ENCODE data around the gene TP53I11. TPM values are rescaled to one million over a fixed set of nuclear protein-coding genes. Genes with fewer than 3 reads are reported as not detected.

The TP53I11 gene
- total RNA-seq, 4 donors from 2014 or later, result 5.4 to 17.2 (median 12.8) TPM

DNA sequence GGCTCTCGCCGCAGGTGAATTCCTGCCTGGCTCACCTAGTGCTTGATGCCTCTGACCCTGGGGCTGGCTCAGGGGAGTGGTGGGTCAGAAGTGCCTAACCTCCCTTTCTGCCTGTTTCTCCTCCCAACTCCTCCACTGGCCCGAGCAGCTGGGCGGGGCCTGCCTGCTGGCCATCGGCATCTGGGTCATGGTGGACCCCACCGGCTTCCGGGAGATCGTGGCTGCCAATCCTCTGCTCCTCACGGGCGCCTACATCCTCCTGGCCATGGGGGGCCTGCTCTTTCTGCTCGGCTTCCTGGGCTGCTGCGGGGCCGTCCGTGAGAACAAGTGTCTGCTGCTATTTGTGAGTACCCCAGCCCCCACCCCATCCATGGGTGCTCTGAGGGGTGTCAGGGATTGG is 41.1 kb downstream of the TP53I11 start:
- H3K36me3 ChIP-seq, result no peaks in the 10 kb centered on the region
- TF ChIP-seq, protein P1, sequence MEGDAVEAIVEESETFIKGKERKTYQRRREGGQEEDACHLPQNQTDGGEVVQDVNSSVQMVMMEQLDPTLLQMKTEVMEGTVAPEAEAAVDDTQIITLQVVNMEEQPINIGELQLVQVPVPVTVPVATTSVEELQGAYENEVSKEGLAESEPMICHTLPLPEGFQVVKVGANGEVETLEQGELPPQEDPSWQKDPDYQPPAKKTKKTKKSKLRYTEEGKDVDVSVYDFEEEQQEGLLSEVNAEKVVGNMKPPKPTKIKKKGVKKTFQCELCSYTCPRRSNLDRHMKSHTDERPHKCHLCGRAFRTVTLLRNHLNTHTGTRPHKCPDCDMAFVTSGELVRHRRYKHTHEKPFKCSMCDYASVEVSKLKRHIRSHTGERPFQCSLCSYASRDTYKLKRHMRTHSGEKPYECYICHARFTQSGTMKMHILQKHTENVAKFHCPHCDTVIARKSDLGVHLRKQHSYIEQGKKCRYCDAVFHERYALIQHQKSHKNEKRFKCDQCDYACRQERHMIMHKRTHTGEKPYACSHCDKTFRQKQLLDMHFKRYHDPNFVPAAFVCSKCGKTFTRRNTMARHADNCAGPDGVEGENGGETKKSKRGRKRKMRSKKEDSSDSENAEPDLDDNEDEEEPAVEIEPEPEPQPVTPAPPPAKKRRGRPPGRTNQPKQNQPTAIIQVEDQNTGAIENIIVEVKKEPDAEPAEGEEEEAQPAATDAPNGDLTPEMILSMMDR (IDR thresholded peaks at IDR 0.05 in 4 of 5, conservative IDR thresholded peaks at IDR 0.05 in 1 of 5), result no peak
- no peak for TF ChIP-seq POLR2A (IDR thresholded peaks at IDR 0.05)
- H3K4me3 ChIP-seq, result no peak overlapping the region
- no peak for DNase-seq
- ATAC-seq, result no peak
- H3K9me3 ChIP-seq, result no peaks in the 10 kb centered on the region
- peaks cover 0 to 6% of the 10 kb centered on the region in 2 donors for H3K4me1 ChIP-seq
- intact Hi-C loops (cut with DNase I; ENCODE audit: low total_unique reads) (no loop called here), in situ Hi-C loops (cut with MboI; ENCODE audit: low sequenced_read_pairs in 4 of 4) (loop anchor here in 2 of 4 donors (5.0 to 25.0 kb wide), 3 partner anchors 182 to 428 kb away; partner anchors contain the start of gene TSPAN18 (in 2 of the 2))
- H3K27me3 ChIP-seq, result no peaks in the 10 kb centered on the region
- no peak overlapping the region for H3K27ac ChIP-seq

DNA sequence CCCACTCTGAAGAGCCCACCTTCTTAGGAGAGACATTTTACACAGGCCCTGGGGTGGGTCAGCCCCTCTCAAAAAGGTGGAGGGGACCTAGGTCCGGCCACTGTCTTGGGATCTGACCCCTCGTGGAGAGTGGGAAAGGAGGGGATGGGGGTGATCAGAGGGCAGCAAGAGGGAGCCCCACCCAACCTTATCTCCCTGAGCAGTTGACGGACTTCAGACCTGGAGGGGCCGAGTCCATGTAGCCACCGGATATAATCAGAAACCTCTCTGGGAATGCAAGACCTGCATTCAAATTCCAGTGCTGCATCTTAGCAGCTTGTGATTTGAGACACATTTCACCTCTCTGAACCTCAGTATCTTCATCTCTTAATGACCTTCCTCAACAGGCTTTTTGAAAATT is 44.0 kb downstream of the TP53I11 start:
- no peak for DNase-seq
- intact Hi-C loops (cut with DNase I; ENCODE audit: low total_unique reads), result no loop called here
- ATAC-seq, result no peak
- Histone ChIP-seq H3K4me3 (no peak overlapping the region), H3K36me3 (no peaks in the 10 kb centered on the region), H3K4me1 (peaks cover 0 to 6% of the 10 kb centered on the region in 2 donors), H3K9me3 (no peaks in the 10 kb centered on the region), H3K27me3 (no peaks in the 10 kb centered on the region), H3K27ac (no peak overlapping the region)
- in situ Hi-C loops (cut with MboI; ENCODE audit: low sequenced_read_pairs in 4 of 4), result loop anchor here in 2 of 4 donors (5.0 to 25.0 kb wide), 3 partner anchors 179 to 431 kb away; partner anchors contain the start of gene TSPAN18 (in 2 of the 2)
- TF ChIP-seq, protein P1 (IDR thresholded peaks at IDR 0.05 in 4 of 5, conservative IDR thresholded peaks at IDR 0.05 in 1 of 5), result no peak
- TF ChIP-seq POLR2A (IDR thresholded peaks at IDR 0.05), result no peak

GRCh38 chr11:44905131-44905866 is 45.4 kb downstream of the TP53I11 start:
- ATAC-seq (no peak), DNase-seq (no peak)
- Histone ChIP-seq H3K27ac (no peak overlapping the region), H3K9me3 (no peaks in the 10 kb centered on the region), H3K4me3 (no peak overlapping the region), H3K4me1 (no peaks in the 10 kb centered on the region), H3K36me3 (no peaks in the 10 kb centered on the region), H3K27me3 (no peaks in the 10 kb centered on the region)
- TF ChIP-seq POLR2A (IDR thresholded peaks at IDR 0.05), result no peak
- TF ChIP-seq, protein P1 (IDR thresholded peaks at IDR 0.05 in 4 of 5, conservative IDR thresholded peaks at IDR 0.05 in 1 of 5), result no peak
- intact Hi-C loops (cut with DNase I; ENCODE audit: low total_unique reads) (no loop called here), in situ Hi-C loops (cut with MboI; ENCODE audit: low sequenced_read_pairs in 4 of 4) (loop anchor here in 2 of 4 donors (5.0 to 25.0 kb wide), 3 partner anchors 178 to 432 kb away; partner anchors contain the start of gene TSPAN18 (in 2 of the 2))

GRCh38 chr11:44904261-44905020 is 46.2 kb downstream of the TP53I11 start:
- Histone ChIP-seq H3K4me3 (no peak overlapping the region), H3K27me3 (no peaks in the 10 kb centered on the region), H3K27ac (no peak overlapping the region), H3K4me1 (no peaks in the 10 kb centered on the region), H3K36me3 (no peaks in the 10 kb centered on the region), H3K9me3 (no peaks in the 10 kb centered on the region)
- TF ChIP-seq, protein P1 (IDR thresholded peaks at IDR 0.05 in 4 of 5, conservative IDR thresholded peaks at IDR 0.05 in 1 of 5), result no peak
- no peak for TF ChIP-seq POLR2A (IDR thresholded peaks at IDR 0.05)
- intact Hi-C loops (cut with DNase I; ENCODE audit: low total_unique reads), result no loop called here
- in situ Hi-C loops (cut with MboI; ENCODE audit: low sequenced_read_pairs in 4 of 4), result loop anchor here in 2 of 4 donors (5.0 to 25.0 kb wide), 3 partner anchors 177 to 433 kb away; partner anchors contain the start of gene TSPAN18 (in 2 of the 2)
- ATAC-seq (no peak), DNase-seq (no peak)

Measured in gastrocnemius medialis (tissue), 4 donors.